ENCODE measurements around the gene YWHAG.
"Not testable (repeated sequence)": the region's sequence is repeated elsewhere in the genome, so short reads cannot be mapped to it uniquely, and the experiment has no call there.

YWHAG gene

DNA sequence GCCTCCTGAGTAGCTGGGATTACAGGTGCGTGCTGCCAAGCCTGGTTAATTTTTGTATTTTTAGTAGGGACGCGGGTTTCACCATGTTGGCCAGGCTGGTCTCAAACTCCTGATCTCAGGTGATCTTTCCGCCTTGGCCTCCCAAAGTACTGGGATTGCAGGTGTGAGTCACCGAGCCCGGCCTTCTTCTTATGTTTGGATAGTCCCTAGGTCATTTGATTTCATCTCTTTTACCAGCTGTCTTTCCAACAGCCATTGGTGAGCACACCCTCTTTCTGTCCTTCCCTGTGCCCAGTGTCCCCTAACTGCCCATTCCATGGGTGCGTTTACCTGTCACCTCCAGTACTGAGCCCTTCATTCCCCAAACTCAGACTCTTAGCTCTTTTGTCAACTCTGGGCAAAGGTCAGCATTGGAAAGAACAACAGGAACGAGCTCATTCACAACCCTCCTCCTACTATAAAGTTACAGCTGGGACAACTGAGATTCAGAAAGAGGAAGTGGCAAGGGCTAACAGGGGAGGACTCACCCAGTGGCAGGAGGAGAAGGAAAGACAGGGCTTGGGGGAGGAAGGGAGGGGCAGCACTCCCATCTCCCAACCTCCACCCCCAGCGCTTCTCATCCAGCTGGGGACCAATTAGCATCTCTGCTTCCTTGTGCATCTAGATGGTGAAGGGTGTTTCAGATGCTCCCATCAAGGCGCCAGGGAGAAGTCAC is 45.1 kb upstream of the YWHAG start:
- no peak for TF ChIP-seq CTCF (conservative IDR thresholded peaks at IDR 0.05; ENCODE audit: low read depth, low read length)
- Histone ChIP-seq H3K4me2 (no peak overlapping the region), H3K9ac (no peak overlapping the region), H4K20me1 (ENCODE audit: insufficient read depth) (no peaks in the 10 kb centered on the region), H3K27ac (no peak overlapping the region), H3K36me3 (ENCODE audit: insufficient read depth) (no peaks in the 10 kb centered on the region), H3K27me3 (ENCODE audit: insufficient read depth, low read depth) (no peaks in the 10 kb centered on the region), H3K4me1 (ENCODE audit: low read depth, poor library complexity, severe bottlenecking) (peaks cover 16% of the 10 kb centered on the region), H3K4me3 (IDR thresholded peaks at IDR 0.05; ENCODE audit: insufficient read depth, low read depth, low read length) (no peak overlapping the region), H2AFZ (ENCODE audit: low read depth) (no peak overlapping the region), H3K79me2 (ENCODE audit: insufficient read depth, low read depth) (peaks cover 2% of the 10 kb centered on the region)

DNA sequence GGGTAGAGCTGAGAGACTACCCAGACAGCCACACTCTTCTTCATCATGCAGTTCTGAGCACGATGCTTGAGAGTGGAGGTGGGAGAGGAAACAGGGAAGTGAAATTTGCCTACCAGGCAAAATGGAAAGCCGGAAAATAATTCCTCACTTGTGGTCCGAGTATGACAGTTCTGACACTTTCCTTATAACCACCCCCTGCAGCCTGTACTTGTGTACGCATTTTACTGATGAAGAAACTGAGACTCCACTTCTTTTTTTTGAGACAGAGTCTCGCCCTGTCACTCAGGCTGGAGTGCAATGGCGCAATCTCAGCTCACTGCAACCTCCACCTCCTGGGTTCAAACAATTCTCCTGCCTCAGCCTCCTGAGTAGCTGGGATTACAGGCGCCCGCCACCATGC is 44.3 kb upstream of the YWHAG start:
- Histone ChIP-seq H3K4me1 (ENCODE audit: low read depth, poor library complexity, severe bottlenecking) (peaks cover 24% of the 10 kb centered on the region), H3K79me2 (ENCODE audit: insufficient read depth, low read depth) (peaks cover 10% of the 10 kb centered on the region)
- H3K9ac ChIP-seq; H2AFZ ChIP-seq (ENCODE audit: low read depth); H3K4me3 ChIP-seq (IDR thresholded peaks at IDR 0.05; ENCODE audit: insufficient read depth, low read depth, low read length); H3K36me3 ChIP-seq (ENCODE audit: insufficient read depth); H4K20me1 ChIP-seq (ENCODE audit: insufficient read depth); H3K27ac ChIP-seq; H3K4me2 ChIP-seq; H3K27me3 ChIP-seq (ENCODE audit: insufficient read depth, low read depth): not testable (repeated sequence)

DNA sequence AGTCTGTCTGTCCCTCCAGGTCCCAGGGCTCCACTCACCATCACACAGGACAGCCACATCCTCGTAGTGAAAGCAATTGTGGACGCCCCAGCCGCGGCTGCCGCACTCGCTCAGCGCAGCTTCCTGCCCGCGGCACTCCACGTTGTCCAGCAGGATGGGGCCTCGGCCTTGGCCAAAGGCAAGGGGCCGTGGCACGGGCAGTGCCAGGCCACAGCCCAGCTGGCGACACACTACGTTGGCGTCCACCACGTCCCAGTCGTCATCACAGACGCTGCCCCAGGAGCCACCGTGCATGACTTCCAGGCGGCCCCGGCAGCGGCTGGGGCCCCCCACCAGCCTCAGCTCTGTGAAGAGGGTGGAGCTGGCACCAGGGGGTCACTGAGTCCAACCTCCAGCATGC is 41.5 kb upstream of the YWHAG start:
- H3K27me3 ChIP-seq (ENCODE audit: insufficient read depth, low read depth): no peaks in the 10 kb centered on the region
- no peaks in the 10 kb centered on the region for H4K20me1 ChIP-seq (ENCODE audit: insufficient read depth)
- no peak for TF ChIP-seq CTCF (conservative IDR thresholded peaks at IDR 0.05; ENCODE audit: low read depth, low read length)
- no peak overlapping the region for H3K27ac ChIP-seq
- no peaks in the 10 kb centered on the region for H3K36me3 ChIP-seq (ENCODE audit: insufficient read depth)
- no peak overlapping the region for H3K4me3 ChIP-seq (IDR thresholded peaks at IDR 0.05; ENCODE audit: insufficient read depth, low read depth, low read length)
- no peak overlapping the region for H2AFZ ChIP-seq (ENCODE audit: low read depth)
- H3K9ac ChIP-seq: no peak overlapping the region
- H3K4me1 ChIP-seq (ENCODE audit: low read depth, poor library complexity, severe bottlenecking): peaks cover 42% of the 10 kb centered on the region
- H3K4me2 ChIP-seq: no peak overlapping the region
- peaks cover 17% of the 10 kb centered on the region for H3K79me2 ChIP-seq (ENCODE audit: insufficient read depth, low read depth)

GRCh38 chr7:76397409-76398183 is 38.8 kb upstream of the YWHAG start:
- H3K27ac ChIP-seq: peak overlapping the region; percentile 46
- H3K27me3 ChIP-seq (ENCODE audit: insufficient read depth, low read depth): no peaks in the 10 kb centered on the region
- peak overlapping the region; percentile 85 for H3K9ac ChIP-seq
- H3K4me1 ChIP-seq (ENCODE audit: low read depth, poor library complexity, severe bottlenecking): peaks cover 36% of the 10 kb centered on the region
- H2AFZ ChIP-seq (ENCODE audit: low read depth): peak overlapping the region; percentile 92
- H3K4me3 ChIP-seq (IDR thresholded peaks at IDR 0.05; ENCODE audit: insufficient read depth, low read depth, low read length): no peak overlapping the region
- no peaks in the 10 kb centered on the region for H3K36me3 ChIP-seq (ENCODE audit: insufficient read depth)
- H3K4me2 ChIP-seq: peak overlapping the region; percentile 91
- peaks cover 17% of the 10 kb centered on the region for H3K79me2 ChIP-seq (ENCODE audit: insufficient read depth, low read depth)
- no peak for TF ChIP-seq CTCF (conservative IDR thresholded peaks at IDR 0.05; ENCODE audit: low read depth, low read length)
- no peaks in the 10 kb centered on the region for H4K20me1 ChIP-seq (ENCODE audit: insufficient read depth)

- Histone ChIP-seq H2AFZ (ENCODE audit: low read depth) (peak overlapping the region; percentile 92; the same call in 1 of the 2 replicates), H3K27me3 (ENCODE audit: insufficient read depth, low read depth) (no peaks in the 10 kb centered on the region), H3K4me3 (IDR thresholded peaks at IDR 0.05; ENCODE audit: insufficient read depth, low read depth, low read length) (no peak overlapping the region), H3K79me2 (ENCODE audit: insufficient read depth, low read depth) (peaks cover 17% of the 10 kb centered on the region), H3K4me1 (ENCODE audit: low read depth, poor library complexity, severe bottlenecking) (peaks cover 39% of the 10 kb centered on the region), H3K27ac (no peak overlapping the region), H3K36me3 (ENCODE audit: insufficient read depth) (no peaks in the 10 kb centered on the region), H3K9ac (no peak overlapping the region), H4K20me1 (ENCODE audit: insufficient read depth) (no peaks in the 10 kb centered on the region), H3K4me2 (peak overlapping the region; percentile 91; the same call in 1 of the 2 replicates)
- TF ChIP-seq CTCF (conservative IDR thresholded peaks at IDR 0.05; ENCODE audit: low read depth, low read length): no peak
Measured at GRCh38 chr7:76396864-76397263, 38.1 kb upstream of the YWHAG start.
